VCaP (cell line): ENCODE measurements around the gene BCLAF1.

Experiments used
- H3K27ac ChIP-seq: fragments of 450-650 bp; 2 replicates; pipeline ENCODE4 v1.5.1; 2017
- TF ChIP-seq, protein P1 (sequence below): fragments of 450-650 bp; conservative IDR thresholded peaks from 2 replicates; pipeline ENCODE4 v1.5.1; 2017; ENCODE audit warnings: mild to moderate bottlenecking, moderate library complexity

The BCLAF1 gene

GRCh38 chr6:136212608-136213007 lies 77.0 kb downstream of the BCLAF1 start:
- TF ChIP-seq, protein P1, sequence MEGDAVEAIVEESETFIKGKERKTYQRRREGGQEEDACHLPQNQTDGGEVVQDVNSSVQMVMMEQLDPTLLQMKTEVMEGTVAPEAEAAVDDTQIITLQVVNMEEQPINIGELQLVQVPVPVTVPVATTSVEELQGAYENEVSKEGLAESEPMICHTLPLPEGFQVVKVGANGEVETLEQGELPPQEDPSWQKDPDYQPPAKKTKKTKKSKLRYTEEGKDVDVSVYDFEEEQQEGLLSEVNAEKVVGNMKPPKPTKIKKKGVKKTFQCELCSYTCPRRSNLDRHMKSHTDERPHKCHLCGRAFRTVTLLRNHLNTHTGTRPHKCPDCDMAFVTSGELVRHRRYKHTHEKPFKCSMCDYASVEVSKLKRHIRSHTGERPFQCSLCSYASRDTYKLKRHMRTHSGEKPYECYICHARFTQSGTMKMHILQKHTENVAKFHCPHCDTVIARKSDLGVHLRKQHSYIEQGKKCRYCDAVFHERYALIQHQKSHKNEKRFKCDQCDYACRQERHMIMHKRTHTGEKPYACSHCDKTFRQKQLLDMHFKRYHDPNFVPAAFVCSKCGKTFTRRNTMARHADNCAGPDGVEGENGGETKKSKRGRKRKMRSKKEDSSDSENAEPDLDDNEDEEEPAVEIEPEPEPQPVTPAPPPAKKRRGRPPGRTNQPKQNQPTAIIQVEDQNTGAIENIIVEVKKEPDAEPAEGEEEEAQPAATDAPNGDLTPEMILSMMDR: no peak
- H3K27ac ChIP-seq: no peak overlapping the region

GRCh38 chr6:136210398-136211165 lies 79.1 kb downstream of the BCLAF1 start:
- TF ChIP-seq, protein P1: no peak
- no peak overlapping the region for H3K27ac ChIP-seq

DNA sequence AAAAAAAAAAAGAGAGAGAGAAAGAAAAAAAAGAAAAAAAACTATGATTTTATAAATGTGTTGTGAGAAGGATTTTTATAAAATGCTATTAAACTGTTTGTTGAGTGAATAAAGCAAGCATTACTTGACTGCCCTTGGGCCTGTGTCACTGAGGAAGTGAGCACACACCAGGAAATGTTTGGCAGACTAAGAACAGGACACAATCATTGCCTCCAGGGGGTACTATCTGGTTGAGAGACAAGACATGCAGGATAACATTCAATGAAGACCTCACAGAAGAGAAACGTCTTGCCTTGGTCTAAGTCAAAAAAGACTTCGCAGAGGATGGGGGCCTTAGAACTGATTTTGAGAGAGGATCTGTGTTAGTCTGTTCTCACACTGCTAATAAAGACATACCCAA lies 80.2 kb downstream of the BCLAF1 start:
- H3K27ac ChIP-seq: no peak overlapping the region
- TF ChIP-seq, protein P1: no peak

DNA sequence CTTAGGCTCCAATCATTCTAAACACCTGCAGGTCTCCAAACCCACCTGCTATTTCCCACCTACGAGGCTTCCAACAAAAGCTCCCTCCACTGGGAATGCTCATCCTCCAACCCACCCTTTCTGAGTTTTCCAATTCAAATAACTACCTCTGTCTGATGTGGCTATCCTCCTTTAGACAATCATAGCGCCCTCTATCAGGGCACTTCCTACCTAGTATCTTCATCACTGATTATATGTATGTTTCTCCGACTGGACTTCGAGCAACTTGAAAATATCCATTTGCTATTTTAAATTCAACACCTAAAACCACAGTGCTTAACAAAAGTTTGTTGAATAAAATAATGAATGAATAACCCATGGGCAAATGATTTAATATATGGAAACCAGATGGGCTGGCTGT lies 80.9 kb downstream of the BCLAF1 start:
- TF ChIP-seq, protein P1: no peak
- no peak overlapping the region for H3K27ac ChIP-seq
